ENCODE data around the gene CHRNA1. TPM values are rescaled to one million over a fixed set of nuclear protein-coding genes. Genes with fewer than 3 reads are reported as not detected.

Gene CHRNA1
- total and polyA plus RNA-seq, 9 of the 15 experiments (the other 6 are each of a cell fraction or from before 2014, with no cell fraction given): not detected

- BruUV-seq (replicated peaks): no TSS peak
- no peaks in the 10 kb centered on the region for H3K9me3 ChIP-seq (replicated peaks; ENCODE audit: control insufficient read depth, insufficient read depth, low read depth, low read length)
- no peaks in the 10 kb centered on the region for H3K36me3 ChIP-seq (ENCODE audit: control insufficient read depth, insufficient read depth, low read length)
- H3K9me1 ChIP-seq (ENCODE audit: control insufficient read depth, insufficient read depth, low read length): no peaks in the 10 kb centered on the region
- no peaks in the 10 kb centered on the region for H4K20me1 ChIP-seq (replicated peaks; ENCODE audit: control insufficient read depth, insufficient read depth, low read length)
- in situ Hi-C loops (cut with MboI) (no loop called here), intact Hi-C loops (cut with micrococcal nuclease) (no loop called here)
- FAIRE-seq (no peak), ATAC-seq (peak; percentile 54), DNase-seq (ENCODE audit: extremely low read depth in 1 of 4, low spot score in 3 of 4) (no peak)
- no peaks in the 10 kb centered on the region for H3K79me2 ChIP-seq (ENCODE audit: control insufficient read depth, insufficient read depth, low read length)
- peaks cover 0 to 3% of the 10 kb centered on the region in 2 experiments; a peak in 2 of 5 replicates for H3K4me1 ChIP-seq (replicated peaks in 1 of 2; ENCODE audit: control insufficient read depth in 2 of 2, insufficient read depth in 2 of 2, low read length in 2 of 2)
- peak overlapping the region; percentile 67 for H3K4me2 ChIP-seq (ENCODE audit: insufficient read depth, low read length)
- 53% methylated on average over 16 of the region's 16 CpGs for WGBS (ENCODE audit: insufficient coverage, low coverage, missing lambda C conversion rate)
- ChIA-PET CTCF (ENCODE audit: low intra/inter-chr PET ratio) (no interaction called here), POLR2A (interaction anchor here (0.7 to 1.7 kb wide), 4 partner anchors 8 to 52 kb away, joined by 3 to 5 read pairs (median 3); no protein-coding TSS in a partner anchor)
- TF ChIP-seq PHF8 (IDR thresholded peaks at IDR 0.05; ENCODE audit: borderline replicate concordance, low read length) (0 out of 2 replicates have a peak, but pooled peaks have one; percentile 6), CTCFL (IDR thresholded peaks at IDR 0.05; ENCODE audit: borderline replicate concordance, insufficient read depth, low read depth, low read length, poor library complexity, severe bottlenecking) (no peak)
- H3K27ac ChIP-seq (ENCODE audit: extremely low read depth, low read depth, low read length): no peak overlapping the region
- no peak overlapping the region for H3K4me3 ChIP-seq
- peak overlapping the region; percentile 86 for H2AFZ ChIP-seq (ENCODE audit: low read depth, low read length)
- no peak overlapping the region for H3K9ac ChIP-seq (ENCODE audit: insufficient read depth in 1 of 2, low read depth in 2 of 2, low read length in 2 of 2)
- H3K27me3 ChIP-seq (ENCODE audit: control insufficient read depth in 2 of 2, insufficient read depth in 2 of 2, low read length in 2 of 2): peaks cover 13 to 37% of the 10 kb centered on the region in 2 experiments
These were observed 24.7 kb upstream of the CHRNA1 start for GRCh38 chr2:174789001-174789400.

Measured in K562 (cell line).